Measurements from ENCODE around the gene TNFRSF17.

GRCh38 chr16:12010388-12011251, 45.6 kb downstream of the TNFRSF17 start:
- TF ChIP-seq, protein P1, sequence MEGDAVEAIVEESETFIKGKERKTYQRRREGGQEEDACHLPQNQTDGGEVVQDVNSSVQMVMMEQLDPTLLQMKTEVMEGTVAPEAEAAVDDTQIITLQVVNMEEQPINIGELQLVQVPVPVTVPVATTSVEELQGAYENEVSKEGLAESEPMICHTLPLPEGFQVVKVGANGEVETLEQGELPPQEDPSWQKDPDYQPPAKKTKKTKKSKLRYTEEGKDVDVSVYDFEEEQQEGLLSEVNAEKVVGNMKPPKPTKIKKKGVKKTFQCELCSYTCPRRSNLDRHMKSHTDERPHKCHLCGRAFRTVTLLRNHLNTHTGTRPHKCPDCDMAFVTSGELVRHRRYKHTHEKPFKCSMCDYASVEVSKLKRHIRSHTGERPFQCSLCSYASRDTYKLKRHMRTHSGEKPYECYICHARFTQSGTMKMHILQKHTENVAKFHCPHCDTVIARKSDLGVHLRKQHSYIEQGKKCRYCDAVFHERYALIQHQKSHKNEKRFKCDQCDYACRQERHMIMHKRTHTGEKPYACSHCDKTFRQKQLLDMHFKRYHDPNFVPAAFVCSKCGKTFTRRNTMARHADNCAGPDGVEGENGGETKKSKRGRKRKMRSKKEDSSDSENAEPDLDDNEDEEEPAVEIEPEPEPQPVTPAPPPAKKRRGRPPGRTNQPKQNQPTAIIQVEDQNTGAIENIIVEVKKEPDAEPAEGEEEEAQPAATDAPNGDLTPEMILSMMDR (conservative IDR thresholded peaks at IDR 0.05; ENCODE audit: low read length) = no peak
- TF ChIP-seq EZH2phosphoT487 (IDR thresholded peaks at IDR 0.05; ENCODE audit: borderline replicate concordance) = no peak
